ENCODE measurements around the gene GPR78. TPM values are rescaled to one million over a fixed set of nuclear protein-coding genes. Genes with fewer than 3 reads are reported as not detected.

Gene GPR78
- total and polyA plus RNA-seq, 2 of the 13 experiments (the other 11 are each of a cell fraction or from before 2014, with no cell fraction given), result 0.01 to 0.07 TPM

GRCh38 chr4:8580321-8581093 is at the start of gene GPR78 (continued):
- TF ChIP-seq HMGXB3 (CRISPR knock-in tag; IDR thresholded peaks at IDR 0.05; ENCODE audit: borderline replicate concordance), result peak; percentile 73; the same call in 1 of the 2 replicates
- no peak for TF ChIP-seq SMYD3 (CRISPR knock-in tag; IDR thresholded peaks at IDR 0.05)
- TF ChIP-seq ZNF556 (CRISPR knock-in tag; IDR thresholded peaks at IDR 0.05; ENCODE audit: borderline replicate concordance), result no peak
- TF ChIP-seq TEF (CRISPR knock-in tag; IDR thresholded peaks at IDR 0.05), result peak; percentile 44; the same call in 1 of the 2 replicates
- TF ChIP-seq MTF2 (CRISPR knock-in tag; IDR thresholded peaks at IDR 0.05; ENCODE audit: borderline replicate concordance), result no peak
- no peak for TF ChIP-seq GABPA (IDR thresholded peaks at IDR 0.05; ENCODE audit: low read depth, low read length)
- TF ChIP-seq GABPA (CRISPR knock-in tag; IDR thresholded peaks at IDR 0.05; ENCODE audit: low read depth), result no peak
- TF ChIP-seq ATAD3A (CRISPR knock-in tag; IDR thresholded peaks at IDR 0.05), result no peak
- TF ChIP-seq ZNF746 (CRISPR knock-in tag; IDR thresholded peaks at IDR 0.05), result peak; percentile 30; the same call in 1 of the 2 replicates
- TF ChIP-seq ZKSCAN5 (CRISPR knock-in tag; IDR thresholded peaks at IDR 0.05), result no peak
- peak; percentile 76; the same call in 1 of the 2 replicates for TF ChIP-seq ZNF446 (CRISPR knock-in tag; IDR thresholded peaks at IDR 0.05)
- TF ChIP-seq ZNF326 (CRISPR knock-in tag; IDR thresholded peaks at IDR 0.05; ENCODE audit: borderline replicate concordance), result no peak
- no peak for TF ChIP-seq ZNF503 (CRISPR knock-in tag; IDR thresholded peaks at IDR 0.05)
- no peak for TF ChIP-seq ZNF501 (CRISPR knock-in tag; IDR thresholded peaks at IDR 0.05)
- 0 out of 2 replicates have a peak, but pooled peaks have one; percentile 81 for TF ChIP-seq TEAD2 (CRISPR knock-in tag; IDR thresholded peaks at IDR 0.05)
- no peak for TF ChIP-seq THAP8 (CRISPR knock-in tag; IDR thresholded peaks at IDR 0.05; ENCODE audit: borderline replicate concordance)
- 0 out of 2 replicates have a peak, but pooled peaks have one; percentile 52 for TF ChIP-seq MEF2D (CRISPR knock-in tag; IDR thresholded peaks at IDR 0.05)
- no peak for TF ChIP-seq TERF1 (CRISPR knock-in tag; IDR thresholded peaks at IDR 0.05)
